HEK293T (cell line): ENCODE data around the gene CADPS.

Experiments used
- FOXA1 ChIP-seq: fragments of 450-650 bp; IDR thresholded peaks from 2 replicates; pipeline ENCODE4 v1.6.1; 2016; ENCODE audit warnings: mild to moderate bottlenecking
- FOXK2 ChIP-seq: fragments of 450-650 bp; IDR thresholded peaks from 2 replicates; pipeline ENCODE4 v1.6.1; 2016; ENCODE audit warnings: mild to moderate bottlenecking
- FOXM1 ChIP-seq: fragments of 450-650 bp; IDR thresholded peaks from 2 replicates; pipeline ENCODE4 v1.6.1; 2017; ENCODE audit warnings: mild to moderate bottlenecking, borderline replicate concordance
- LEF1 ChIP-seq: fragments of 450-650 bp; IDR thresholded peaks from 2 replicates; pipeline ENCODE4 v1.6.1; 2017; ENCODE audit warnings: mild to moderate bottlenecking, borderline replicate concordance
- NFRKB ChIP-seq: fragments of 450-650 bp; IDR thresholded peaks from 2 replicates; pipeline ENCODE4 v1.6.1; 2016; ENCODE audit warnings: mild to moderate bottlenecking, moderate library complexity

DNA sequence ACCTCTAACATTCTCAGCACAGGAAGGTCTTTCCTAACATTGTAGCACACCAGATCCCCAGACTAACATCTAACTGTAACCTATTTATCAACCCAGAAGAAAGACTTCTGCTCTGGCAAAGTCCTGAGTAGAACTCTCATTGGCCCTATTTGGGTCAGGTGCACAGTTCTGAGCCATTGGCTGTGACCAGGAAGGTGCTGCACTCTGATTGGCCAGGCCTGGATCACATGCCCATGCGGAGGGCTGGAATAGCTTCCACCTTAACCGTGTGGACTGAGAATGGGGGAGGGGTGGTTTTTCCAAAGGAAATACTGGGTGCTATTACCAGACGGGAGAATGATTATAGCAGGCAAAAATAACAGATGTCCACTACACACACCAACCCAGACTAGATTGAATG, 513.4 kb downstream of the CADPS start:
- no peak for TF ChIP-seq FOXK2
- TF ChIP-seq NFRKB, result no peak
- no peak for TF ChIP-seq LEF1
- TF ChIP-seq FOXA1, result no peak
- TF ChIP-seq FOXM1, result no peak
